Kidney (tissue), 14 donors: Measurements from ENCODE around the gene ABCC9. TPM values are rescaled to one million over a fixed set of nuclear protein-coding genes. Genes with fewer than 3 reads are reported as not detected.

Experiments
- DNase-seq, 5 donors: peaks; one replicate each; pipeline ENCODE4 v3.0.0-alpha.2; 2013 to 2020
- FAIRE-seq: peaks from 2 replicates; lab custom pipeline; 2012; peaks lifted over from hg19 to GRCh38; lab: Jason Lieb, UNC
- H3K27ac ChIP-seq, 2 donors: one replicate each; pipeline ENCODE4 v1.7.0; 2013; ENCODE audit warnings: low read depth in 2 of 2, low read length in 2 of 2, inconsistent platforms in 1 of 2
- H3K27me3 ChIP-seq: one replicate; pipeline ENCODE4 v1.7.1; 2013; ENCODE audit warnings: low read length, inconsistent platforms; ENCODE audit not compliant: control insufficient read depth, insufficient read depth
- H3K36me3 ChIP-seq, 3 donors: one replicate each; pipeline versions ENCODE4 v1.7.0 to v1.7.1; 2013; ENCODE audit warnings: low read length in 3 of 3, control low read depth in 1 of 3, inconsistent platforms in 1 of 3; ENCODE audit not compliant: insufficient read depth in 3 of 3, control insufficient read depth in 2 of 3
- H3K4me1 ChIP-seq, 3 donors: one replicate each; pipeline versions ENCODE4 v1.7.0 to v1.7.1; 2013; ENCODE audit warnings: low read length in 3 of 3, inconsistent platforms in 1 of 3, low read depth in 1 of 3; ENCODE audit not compliant: control insufficient read depth in 2 of 3, insufficient read depth in 2 of 3
- H3K4me3 ChIP-seq, 3 donors: one replicate each; pipeline versions ENCODE4 v1.7.0 to v1.8.1; 2013; ENCODE audit warnings: low read length in 3 of 3, control low read depth in 1 of 3, inconsistent platforms in 1 of 3
- H3K9ac ChIP-seq, 3 donors: one replicate each; pipeline versions ENCODE4 v1.7.0 to v1.7.1; 2013; ENCODE audit warnings: low read length in 3 of 3, control low read depth in 1 of 3, inconsistent platforms in 1 of 3
- H3K9me3 ChIP-seq, 3 donors: one replicate each; pipeline versions ENCODE4 v1.7.0 to v1.7.1; 2013; ENCODE audit warnings: low read length in 3 of 3, control low read depth in 1 of 3, inconsistent platforms in 1 of 3; ENCODE audit not compliant: control insufficient read depth in 2 of 3, insufficient read depth in 1 of 3
- intact Hi-C: fragments of 100-400 bp; cut with DNase I; formaldehyde crosslinking; loops from one replicate; pipeline ENCODE4 v1.11.1; 2022
- polyA plus RNA-seq: library from polyadenylated mRNA; stranded (reverse); fragments of 350-450 nt; fragmentation: Illumina TruSeq; extraction: RNeasy Lipid Tissue Mini Kit (QIAGEN cat#74804); gene quantifications from one replicate; pipeline ENCODE4 v1.2.3, GENCODE V29; 2014; ENCODE audit warnings: low read depth, low replicate concordance; ENCODE audit not compliant: insufficient read depth
- total RNA-seq: library from RNA; stranded (reverse); fragmentation: NEBNext Ultra II Directional; extraction: Animal tissue kit (Norgen Biotek cat#: 25700); gene quantifications from one replicate; pipeline ENCODE4 v1.2.1, GENCODE V29; 2021
- TF ChIP-seq, protein P1 (sequence below): IDR thresholded peaks from 3 replicates; pipeline ENCODE4 v1.5.1; 2012; ENCODE audit warnings: mild to moderate bottlenecking, moderate library complexity, borderline replicate concordance; ENCODE audit not compliant: insufficient read depth; ENCODE audit errors: extremely low read depth
- donor health status: control.
- donor health status: control.
- donor health status: control.
- donor health status: control.
- donor health status: control.
- donor health status: DM: yes; HTN: yes; CAD: no.
- donor health status: Normal renal cell carcinoma (clear cell type).

The ABCC9 gene
- total and polyA plus RNA-seq, 2 donors from 2014 or later: 1.8 to 21.3 TPM

DNA sequence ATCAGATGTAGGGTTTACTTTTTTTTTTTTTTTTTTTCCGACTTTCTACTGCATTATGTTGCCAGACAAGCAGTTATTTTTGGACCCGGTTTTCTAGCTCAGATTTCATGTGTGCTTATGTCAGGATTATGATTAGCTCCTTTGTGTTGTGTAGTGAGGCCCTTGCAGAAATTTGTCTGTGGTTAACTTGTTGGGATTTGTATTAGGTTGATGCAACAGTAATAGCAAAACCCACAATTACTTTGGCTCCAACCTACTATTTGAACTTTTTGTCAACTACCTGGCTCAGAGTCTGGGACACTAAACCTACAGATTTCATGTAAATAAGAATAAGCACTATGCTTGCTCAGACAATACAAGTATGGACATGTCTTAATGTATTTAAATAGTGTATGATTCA lies 122.6 kb downstream of the ABCC9 start:
- no peak overlapping the region for H3K4me3 ChIP-seq
- peaks cover 0 to 2% (median 0%) of the 10 kb centered on the region in 3 donors for H3K4me1 ChIP-seq
- H3K36me3 ChIP-seq: no peaks in the 10 kb centered on the region
- no peak overlapping the region for H3K27ac ChIP-seq
- H3K9me3 ChIP-seq: no peaks in the 10 kb centered on the region
- FAIRE-seq: no peak
- no peak for DNase-seq
- TF ChIP-seq, protein P1, sequence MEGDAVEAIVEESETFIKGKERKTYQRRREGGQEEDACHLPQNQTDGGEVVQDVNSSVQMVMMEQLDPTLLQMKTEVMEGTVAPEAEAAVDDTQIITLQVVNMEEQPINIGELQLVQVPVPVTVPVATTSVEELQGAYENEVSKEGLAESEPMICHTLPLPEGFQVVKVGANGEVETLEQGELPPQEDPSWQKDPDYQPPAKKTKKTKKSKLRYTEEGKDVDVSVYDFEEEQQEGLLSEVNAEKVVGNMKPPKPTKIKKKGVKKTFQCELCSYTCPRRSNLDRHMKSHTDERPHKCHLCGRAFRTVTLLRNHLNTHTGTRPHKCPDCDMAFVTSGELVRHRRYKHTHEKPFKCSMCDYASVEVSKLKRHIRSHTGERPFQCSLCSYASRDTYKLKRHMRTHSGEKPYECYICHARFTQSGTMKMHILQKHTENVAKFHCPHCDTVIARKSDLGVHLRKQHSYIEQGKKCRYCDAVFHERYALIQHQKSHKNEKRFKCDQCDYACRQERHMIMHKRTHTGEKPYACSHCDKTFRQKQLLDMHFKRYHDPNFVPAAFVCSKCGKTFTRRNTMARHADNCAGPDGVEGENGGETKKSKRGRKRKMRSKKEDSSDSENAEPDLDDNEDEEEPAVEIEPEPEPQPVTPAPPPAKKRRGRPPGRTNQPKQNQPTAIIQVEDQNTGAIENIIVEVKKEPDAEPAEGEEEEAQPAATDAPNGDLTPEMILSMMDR: no peak
- H3K27me3 ChIP-seq: no peaks in the 10 kb centered on the region
- no peak overlapping the region for H3K9ac ChIP-seq
- intact Hi-C loops: no loop called here

GRCh38 chr12:21815306-21816062 lies 125.7 kb downstream of the ABCC9 start:
- Histone ChIP-seq H3K9ac (no peak overlapping the region), H3K36me3 (no peaks in the 10 kb centered on the region), H3K27me3 (no peaks in the 10 kb centered on the region), H3K9me3 (no peaks in the 10 kb centered on the region), H3K4me3 (no peak overlapping the region), H3K27ac (no peak overlapping the region), H3K4me1 (peaks cover 0 to 2% (median 0%) of the 10 kb centered on the region in 3 donors)
- TF ChIP-seq, protein P1: no peak
- intact Hi-C loops: no loop called here
- no peak for DNase-seq
- peak; percentile 6 for FAIRE-seq

- Histone ChIP-seq H3K9ac (no peak overlapping the region), H3K27ac (no peak overlapping the region), H3K4me3 (no peak overlapping the region), H3K9me3 (no peaks in the 10 kb centered on the region), H3K27me3 (no peaks in the 10 kb centered on the region), H3K4me1 (peaks cover 0 to 2% (median 0%) of the 10 kb centered on the region in 3 donors), H3K36me3 (no peaks in the 10 kb centered on the region)
- TF ChIP-seq, protein P1: no peak
- no peak for FAIRE-seq
- no peak for DNase-seq
- intact Hi-C loops: no loop called here
These were observed 126.4 kb downstream of the ABCC9 start for GRCh38 chr12:21814814-21815213.
